Measurements from ENCODE around the gene FLYWCH2. TPM values are rescaled to one million over a fixed set of nuclear protein-coding genes. Genes with fewer than 3 reads are reported as not detected.

The FLYWCH2 gene
- polyA plus RNA-seq, 2 of the 4 experiments (the other 2 are of a cell fraction) = 23.2 to 41.2 TPM

DNA sequence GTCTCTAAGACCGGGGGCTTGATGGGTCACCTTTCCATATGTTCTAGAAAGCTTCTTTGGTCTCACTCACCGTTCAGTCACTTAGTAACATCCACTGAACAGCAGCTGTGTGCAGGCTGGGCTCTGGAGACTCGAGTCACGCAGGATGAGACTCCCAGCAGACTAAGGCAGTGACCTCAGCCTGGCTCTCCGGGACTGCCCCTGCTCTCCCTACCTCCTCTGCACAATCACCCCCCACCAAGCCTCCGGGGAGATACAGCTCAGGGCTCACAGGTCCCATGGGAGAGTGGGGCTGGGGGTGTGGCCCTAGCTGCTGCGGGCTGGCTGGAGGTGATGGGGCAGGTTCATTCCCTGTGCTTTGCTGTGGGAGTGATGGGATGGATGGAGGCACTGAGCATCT, 14.1 kb downstream of the FLYWCH2 start:
- no peak for FAIRE-seq
- 56% methylated on average over 7 of the region's 7 CpGs for WGBS (ENCODE audit: missing lambda C conversion rate)
- Histone ChIP-seq H3K27ac (no peak overlapping the region), H3K4me3 (no peak overlapping the region), H3K4me1 (peaks cover 22% of the 10 kb centered on the region), H3K9me3 (no peaks in the 10 kb centered on the region), H3K4me2 (no peak overlapping the region)
- ATAC-seq = no peak; a peak in 2 of 6 replicates
- POLR2A ChIA-PET = interaction anchor here (0.9 kb wide), 1 partner anchor 9 kb away, joined by 4 read pairs; no protein-coding TSS in a partner anchor
- CTCF ChIA-PET = interaction anchor here (0.6 to 2.7 kb wide), 6 partner anchors 10 to 30 kb away, joined by 3 to 13 read pairs (median 5); no protein-coding TSS in a partner anchor
- DNase-seq (ENCODE audit: low read depth in 1 of 2, low spot score in 1 of 2) = no peak
- TF ChIP-seq RAD21 (conservative IDR thresholded peaks at IDR 0.05 in 1 of 2, IDR thresholded peaks at IDR 0.05 in 1 of 2) (no peak), HOXB5 (CRISPR knock-in tag; IDR thresholded peaks at IDR 0.05) (no peak), CBX8 (IDR thresholded peaks at IDR 0.05) (no peak), EHMT2 (IDR thresholded peaks at IDR 0.05; ENCODE audit: low read depth) (no peak), ZSCAN20 (CRISPR knock-in tag; IDR thresholded peaks at IDR 0.05) (no peak), JUNB (IDR thresholded peaks at IDR 0.05) (no peak), ESRRA (IDR thresholded peaks at IDR 0.05; ENCODE audit: borderline replicate concordance, low read length) (no peak), JUN (IDR thresholded peaks at IDR 0.05) (no peak), SMC3 (IDR thresholded peaks at IDR 0.05) (no peak), GATA3 (IDR thresholded peaks at IDR 0.05; ENCODE audit: borderline replicate concordance) (no peak), RCOR1 (IDR thresholded peaks at IDR 0.05; ENCODE audit: low read depth, low read length) (no peak), FOSB (CRISPR knock-in tag; IDR thresholded peaks at IDR 0.05) (no peak), HEYL (CRISPR knock-in tag; IDR thresholded peaks at IDR 0.05) (no peak)
- TF ChIP-seq, protein P1, sequence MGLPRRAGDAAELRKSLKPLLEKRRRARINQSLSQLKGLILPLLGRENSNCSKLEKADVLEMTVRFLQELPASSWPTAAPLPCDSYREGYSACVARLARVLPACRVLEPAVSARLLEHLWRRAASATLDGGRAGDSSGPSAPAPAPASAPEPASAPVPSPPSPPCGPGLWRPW (IDR thresholded peaks at IDR 0.05) = no peak
- TF ChIP-seq, protein P2, sequence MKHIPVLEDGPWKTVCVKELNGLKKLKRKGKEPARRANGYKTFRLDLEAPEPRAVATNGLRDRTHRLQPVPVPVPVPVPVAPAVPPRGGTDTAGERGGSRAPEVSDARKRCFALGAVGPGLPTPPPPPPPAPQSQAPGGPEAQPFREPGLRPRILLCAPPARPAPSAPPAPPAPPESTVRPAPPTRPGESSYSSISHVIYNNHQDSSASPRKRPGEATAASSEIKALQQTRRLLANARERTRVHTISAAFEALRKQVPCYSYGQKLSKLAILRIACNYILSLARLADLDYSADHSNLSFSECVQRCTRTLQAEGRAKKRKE (CRISPR knock-in tag; IDR thresholded peaks at IDR 0.05; ENCODE audit: low read depth) = no peak
- TF ChIP-seq, protein P3, sequence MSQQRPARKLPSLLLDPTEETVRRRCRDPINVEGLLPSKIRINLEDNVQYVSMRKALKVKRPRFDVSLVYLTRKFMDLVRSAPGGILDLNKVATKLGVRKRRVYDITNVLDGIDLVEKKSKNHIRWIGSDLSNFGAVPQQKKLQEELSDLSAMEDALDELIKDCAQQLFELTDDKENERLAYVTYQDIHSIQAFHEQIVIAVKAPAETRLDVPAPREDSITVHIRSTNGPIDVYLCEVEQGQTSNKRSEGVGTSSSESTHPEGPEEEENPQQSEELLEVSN (IDR thresholded peaks at IDR 0.05; ENCODE audit: borderline replicate concordance, low read depth) = no peak

DNA sequence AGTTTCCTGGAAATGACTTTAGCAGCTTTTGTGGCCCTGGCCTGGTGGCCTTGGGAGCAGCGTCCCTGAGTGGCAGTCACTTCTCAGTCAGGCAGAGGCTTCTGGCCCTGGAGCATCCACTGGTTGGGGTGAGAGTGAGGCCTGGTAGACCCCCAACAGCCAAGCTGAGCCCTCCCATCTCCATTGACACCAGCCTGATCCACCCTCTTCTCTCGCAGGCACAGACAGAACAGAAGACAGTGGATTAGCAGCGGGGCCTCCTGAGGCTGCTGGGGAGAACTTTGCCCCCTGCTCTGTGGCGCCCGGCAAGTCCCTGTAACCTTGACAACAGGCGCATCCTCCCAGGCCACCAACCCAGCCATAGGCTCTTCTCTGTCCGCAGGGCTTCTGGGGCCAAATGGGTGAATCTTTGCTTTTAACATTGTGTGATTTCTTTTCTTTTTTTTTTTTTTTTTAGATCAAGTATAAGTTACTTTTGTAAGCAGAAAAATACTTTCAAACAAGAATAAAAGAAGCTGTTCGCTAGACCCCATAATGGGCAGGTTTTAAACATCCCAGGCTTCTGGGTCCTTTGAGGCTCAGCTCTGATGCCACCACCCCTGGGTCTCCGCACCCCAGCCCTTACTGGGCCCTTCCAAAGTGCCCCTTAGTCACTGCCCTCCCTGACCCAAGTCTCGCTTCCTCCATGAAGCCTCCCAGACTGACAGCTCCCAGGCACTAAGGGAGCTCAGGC, 16.0 kb downstream of the FLYWCH2 start:
- no peaks in the 10 kb centered on the region for H3K9me3 ChIP-seq
- H3K4me1 ChIP-seq = peaks cover 29% of the 10 kb centered on the region
- ATAC-seq (no peak), DNase-seq (ENCODE audit: low read depth in 1 of 2, low spot score in 1 of 2) (no peak), FAIRE-seq (no peak)
- no peak for TF ChIP-seq NR3C1 (IDR thresholded peaks at IDR 0.05)
- no peak for TF ChIP-seq JUNB (IDR thresholded peaks at IDR 0.05)
- TF ChIP-seq HOXA7 (CRISPR knock-in tag; IDR thresholded peaks at IDR 0.05) = no peak
- no peak for TF ChIP-seq KDM1A (IDR thresholded peaks at IDR 0.05; ENCODE audit: low read depth)
- TF ChIP-seq RAD21 (conservative IDR thresholded peaks at IDR 0.05 in 1 of 2, IDR thresholded peaks at IDR 0.05 in 1 of 2) = no peak
- TF ChIP-seq MAFK (IDR thresholded peaks at IDR 0.05; ENCODE audit: partially characterized antibody) = no peak
- no peak for TF ChIP-seq MAZ (IDR thresholded peaks at IDR 0.05; ENCODE audit: borderline replicate concordance, low read depth, low read length)
- no peak overlapping the region for H3K4me2 ChIP-seq
- H3K4me3 ChIP-seq = no peak overlapping the region
- CTCF ChIA-PET = interaction anchor here (0.5 to 2.7 kb wide), 11 partner anchors 8 to 126 kb away, joined by 3 to 13 read pairs (median 4); partner anchors contain the start of gene PAQR4
- H3K27ac ChIP-seq = no peak overlapping the region
- POLR2A ChIA-PET = interaction anchor here (1.2 kb wide), 1 partner anchor 16 kb away, joined by 3 read pairs; the partner anchor contains the start of gene FLYWCH2
- 81% methylated on average over 10 of the region's 10 CpGs for WGBS (ENCODE audit: missing lambda C conversion rate)

DNA sequence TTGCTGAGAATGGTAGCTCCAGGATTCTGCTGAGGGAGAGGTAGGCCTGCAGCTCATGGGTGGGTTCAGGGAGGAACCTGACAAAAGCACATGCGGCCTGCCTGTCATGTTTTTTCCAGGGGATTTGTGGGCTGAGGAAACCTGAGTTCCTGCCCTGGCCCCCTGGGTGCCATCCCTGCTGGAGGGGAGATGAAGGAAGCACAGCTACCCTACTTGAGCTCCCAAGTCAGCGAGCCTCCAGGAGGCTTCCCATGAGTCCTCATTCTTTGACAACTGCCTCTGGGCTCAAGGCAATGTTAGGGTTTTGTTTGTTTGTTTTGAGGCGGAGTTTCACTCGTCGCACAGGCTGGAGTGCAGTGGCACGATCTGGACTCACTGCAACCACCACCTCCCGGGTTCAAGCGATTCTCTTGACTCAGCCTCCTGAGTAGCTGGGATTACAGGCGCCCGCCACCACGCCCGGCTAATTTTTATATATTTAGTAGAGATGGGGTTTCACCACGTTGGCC, 16.6 kb downstream of the FLYWCH2 start:
- 88% methylated on average over 13 of the region's 13 CpGs for WGBS (ENCODE audit: missing lambda C conversion rate)
- CTCF ChIA-PET = interaction anchor here (0.5 to 2.7 kb wide), 10 partner anchors 9 to 125 kb away, joined by 3 to 13 read pairs (median 5); no protein-coding TSS in a partner anchor
- TF ChIP-seq, protein P4, sequence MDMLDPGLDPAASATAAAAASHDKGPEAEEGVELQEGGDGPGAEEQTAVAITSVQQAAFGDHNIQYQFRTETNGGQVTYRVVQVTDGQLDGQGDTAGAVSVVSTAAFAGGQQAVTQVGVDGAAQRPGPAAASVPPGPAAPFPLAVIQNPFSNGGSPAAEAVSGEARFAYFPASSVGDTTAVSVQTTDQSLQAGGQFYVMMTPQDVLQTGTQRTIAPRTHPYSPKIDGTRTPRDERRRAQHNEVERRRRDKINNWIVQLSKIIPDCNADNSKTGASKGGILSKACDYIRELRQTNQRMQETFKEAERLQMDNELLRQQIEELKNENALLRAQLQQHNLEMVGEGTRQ (IDR thresholded peaks at IDR 0.05) = no peak

More for the DNA sequence above, 16.6 kb downstream of the FLYWCH2 start:
- peaks cover 29% of the 10 kb centered on the region for H3K4me1 ChIP-seq
- H3K9me3 ChIP-seq = no peaks in the 10 kb centered on the region
- H3K4me2 ChIP-seq = no peak overlapping the region
- POLR2A ChIA-PET = interaction anchor here (1.2 kb wide), 1 partner anchor 17 kb away, joined by 3 read pairs; the partner anchor contains the start of gene FLYWCH2
- FAIRE-seq (no peak), ATAC-seq (no peak), DNase-seq (ENCODE audit: low read depth in 1 of 2, low spot score in 1 of 2) (no peak)
- H3K4me3 ChIP-seq = no peak overlapping the region
- no peak overlapping the region for H3K27ac ChIP-seq

All from A549 (cell line).